ENCODE measurements around the gene TRMT6. TPM values are rescaled to one million over a fixed set of nuclear protein-coding genes. Genes with fewer than 3 reads are reported as not detected.

Gene TRMT6
- total RNA-seq (1 to 10 TPM; 8.1 TPM), total RNA-seq (20.7 to 120 (median 42.2) reads per million in 172 experiments)
- polyA plus RNA-seq (2013, experiment 1 of 2), result 14.9 TPM
- polyA plus RNA-seq (2013, experiment 2 of 2), result 15.6 TPM

- peak; percentile 97 for ATAC-seq (ENCODE audit: poor library complexity)
- Mint-ChIP-seq H3K4me3 (peak within 1 kb of the TSS; percentile 94), H3K4me1 (ENCODE audit: low read depth) (peaks cover 38% of the 10 kb centered on the region), H3K27ac (peak within 1 kb of the TSS; percentile 81), H3K36me3 (ENCODE audit: low read depth) (peaks cover 64% of the 10 kb centered on the region), H3K9me3 (no peaks in the 10 kb centered on the region), H3K27me3 (no peaks in the 10 kb centered on the region)
- intact Hi-C loops (cut with DNase I, micrococcal nuclease), result loop anchor here (2.0 to 10.0 kb wide), 5 partner anchors 113 to 833 kb away; partner anchors contain the start of genes PCNA (in 1 of the 2) and SHLD1 (in 1 of the 2)
- POLR2A ChIA-PET, result interaction anchor here (1.5 kb wide), 1 partner anchor 28 kb away, joined by 3 read pairs; no protein-coding TSS in a partner anchor
- no peaks in the 10 kb centered on the region for H3K9me3 ChIP-seq (ENCODE audit: control insufficient read depth in 1 of 2, insufficient read depth in 1 of 2, low read length in 2 of 2)
- DNase-seq, result peak; percentile 89 to 98 (median 94)
- CTCF ChIA-PET, result interaction anchor here (0.6 kb wide), 1 partner anchor 194 kb away, joined by 3 read pairs; no protein-coding TSS in a partner anchor
- TF ChIP-seq CTCF (IDR thresholded peaks at IDR 0.05), result no peak
- H3K27ac ChIP-seq (ENCODE audit: low read depth in 1 of 2, low read length in 2 of 2), result peak within 1 kb of the TSS; percentile 55 to 61
- peaks cover 33% of the 10 kb centered on the region for H3K36me3 ChIP-seq (ENCODE audit: insufficient read depth, low read length)
- H3K4me1 ChIP-seq (ENCODE audit: insufficient read depth, low read length), result peaks cover 25% of the 10 kb centered on the region
- H3K27me3 ChIP-seq (ENCODE audit: control insufficient read depth in 1 of 2, insufficient read depth in 2 of 2, low read length in 2 of 2), result no peaks in the 10 kb centered on the region
- peak within 1 kb of the TSS; percentile 86 for H3K4me3 ChIP-seq (ENCODE audit: low read length)
Measured at GRCh38 chr20:5950271-5951031, at the start of gene TRMT6, which contains the start of gene MCM8. TSS of gene TRMT6 (minus strand) at chr20:5950533. CDS start at chr20:5950405, 128 bp downstream. TSS of gene MCM8 (plus strand) at chr20:5950652. CDS start at chr20:5952016, 1,364 bp downstream.

GRCh38 chr20:5999783-6000182, 49.5 kb upstream of the TRMT6 start:
- ChIA-PET POLR2A (no interaction called here), CTCF (no interaction called here)
- Histone ChIP-seq H3K27me3 (ENCODE audit: control insufficient read depth in 1 of 2, insufficient read depth in 2 of 2, low read length in 2 of 2) (no peaks in the 10 kb centered on the region), H3K9me3 (ENCODE audit: control insufficient read depth in 1 of 2, insufficient read depth in 1 of 2, low read length in 2 of 2) (no peaks in the 10 kb centered on the region), H3K4me1 (ENCODE audit: insufficient read depth, low read length) (peaks cover 16% of the 10 kb centered on the region), H3K4me3 (ENCODE audit: low read length) (no peak overlapping the region), H3K36me3 (ENCODE audit: insufficient read depth, low read length) (no peaks in the 10 kb centered on the region), H3K27ac (ENCODE audit: low read depth in 1 of 2, low read length in 2 of 2) (no peak overlapping the region)
- no peak for TF ChIP-seq CTCF (IDR thresholded peaks at IDR 0.05)
- intact Hi-C loops (cut with DNase I, micrococcal nuclease), result loop anchor here (5.0 kb wide), 1 partner anchor 432 kb away; no protein-coding TSS in a partner anchor
- no peak for DNase-seq
- Mint-ChIP-seq H3K4me3 (no peak overlapping the region), H3K4me1 (ENCODE audit: low read depth) (peaks cover 41% of the 10 kb centered on the region), H3K9me3 (no peaks in the 10 kb centered on the region), H3K27me3 (no peaks in the 10 kb centered on the region), H3K27ac (no peak overlapping the region), H3K36me3 (ENCODE audit: low read depth) (no peaks in the 10 kb centered on the region)
- no peak for ATAC-seq (ENCODE audit: poor library complexity)

GRCh38 chr20:5996765-5997164, 46.4 kb upstream of the TRMT6 start:
- ATAC-seq (ENCODE audit: poor library complexity) (peak; percentile 93), DNase-seq (peak in 10 of 14 experiments; percentile 3 to 87 (median 20))
- H3K27me3 Mint-ChIP-seq, result no peaks in the 10 kb centered on the region
- Histone ChIP-seq H3K9me3 (ENCODE audit: control insufficient read depth in 1 of 2, insufficient read depth in 1 of 2, low read length in 2 of 2) (no peaks in the 10 kb centered on the region), H3K27ac (ENCODE audit: low read depth in 1 of 2, low read length in 2 of 2) (no peak overlapping the region), H3K27me3 (ENCODE audit: control insufficient read depth in 1 of 2, insufficient read depth in 2 of 2, low read length in 2 of 2) (no peaks in the 10 kb centered on the region), H3K4me1 (ENCODE audit: insufficient read depth, low read length) (peaks cover 16% of the 10 kb centered on the region), H3K4me3 (ENCODE audit: low read length) (no peak overlapping the region), H3K36me3 (ENCODE audit: insufficient read depth, low read length) (no peaks in the 10 kb centered on the region)
- H3K36me3 Mint-ChIP-seq (ENCODE audit: low read depth), result no peaks in the 10 kb centered on the region
- ChIA-PET POLR2A (interaction anchor here (0.6 to 1.1 kb wide), 3 partner anchors 16 to 120 kb away, joined by 3 read pairs; no protein-coding TSS in a partner anchor), CTCF (interaction anchor here (0.7 to 1.4 kb wide), 2 partner anchors 208 to 468 kb away, joined by 3 to 6 read pairs; no protein-coding TSS in a partner anchor)
- no peak overlapping the region for H3K4me3 Mint-ChIP-seq
- peak overlapping the region; percentile 55 for H3K27ac Mint-ChIP-seq
- H3K9me3 Mint-ChIP-seq, result no peaks in the 10 kb centered on the region
- TF ChIP-seq CTCF (IDR thresholded peaks at IDR 0.05), result no peak
- intact Hi-C loops (cut with DNase I, micrococcal nuclease), result no loop called here
- peaks cover 28% of the 10 kb centered on the region for H3K4me1 Mint-ChIP-seq (ENCODE audit: low read depth)
